Thoracic aorta (tissue), 2 donors: ENCODE data around the gene ERN1. TPM values are rescaled to one million over a fixed set of nuclear protein-coding genes. Genes with fewer than 3 reads are reported as not detected.

ENCODE experiments used
- ATAC-seq: fragments of 150-250 bp; one replicate; pipeline ENCODE4 v1.8.0; 2017; ENCODE audit warnings: low read depth; ENCODE audit not compliant: insufficient number of reproducible peaks, low FRiP score
- DNase-seq: peaks from one replicate; pipeline ENCODE4 v3.0.0-alpha.2; 2020; ENCODE audit warnings: low spot score
- H3K27ac ChIP-seq, 2 donors: fragments of 200-600 bp; sonication (generic); 1 replicate in 1 of 2; 2 replicates in 1 of 2; pipeline ENCODE4 v1.5.1; 2016; ENCODE audit warnings: mild to moderate bottlenecking in 2 of 2, moderate library complexity in 2 of 2
- H3K27me3 ChIP-seq: fragments of 200-600 bp; sonication (generic); replicated peaks from 2 replicates; pipeline ENCODE4 v1.6.0; 2016; ENCODE audit warnings: mild to moderate bottlenecking; ENCODE audit not compliant: insufficient read depth
- H3K36me3 ChIP-seq: fragments of 200-600 bp; sonication (generic); one replicate; pipeline ENCODE4 v1.5.1; 2016
- H3K4me1 ChIP-seq, 2 donors: fragments of 200-600 bp; sonication (generic); 1 replicate in 1 of 2; 2 replicates in 1 of 2; pipeline versions ENCODE4 v1.5.1 to v1.6.0; 2016; ENCODE audit warnings: low read depth in 2 of 2, mild to moderate bottlenecking in 1 of 2; ENCODE audit not compliant: control insufficient read depth in 1 of 2
- H3K4me3 ChIP-seq: fragments of 200-600 bp; sonication (generic); 2 replicates; pipeline ENCODE4 v1.5.1; 2016; ENCODE audit warnings: mild to moderate bottlenecking
- H3K9me3 ChIP-seq: fragments of 200-600 bp; sonication (generic); 2 replicates; pipeline ENCODE4 v1.5.1; 2016
- CTCF ChIP-seq: fragments of 200-600 bp; sonication (generic); IDR thresholded peaks from one replicate; pipeline ENCODE4 v1.5.1; 2019; ENCODE audit warnings: antibody characterized with exemption
- total RNA-seq, 2 donors: library from RNA; depleted of rRNA; stranded (reverse); fragments of >200 nt; gene quantifications; one replicate each; pipeline versions ENCODE4 v1.1.0 to v1.2.3, GENCODE V29; 2016

The ERN1 gene
- total RNA-seq, 2 donors from 2014 or later = 13.0 to 22.7 TPM

DNA sequence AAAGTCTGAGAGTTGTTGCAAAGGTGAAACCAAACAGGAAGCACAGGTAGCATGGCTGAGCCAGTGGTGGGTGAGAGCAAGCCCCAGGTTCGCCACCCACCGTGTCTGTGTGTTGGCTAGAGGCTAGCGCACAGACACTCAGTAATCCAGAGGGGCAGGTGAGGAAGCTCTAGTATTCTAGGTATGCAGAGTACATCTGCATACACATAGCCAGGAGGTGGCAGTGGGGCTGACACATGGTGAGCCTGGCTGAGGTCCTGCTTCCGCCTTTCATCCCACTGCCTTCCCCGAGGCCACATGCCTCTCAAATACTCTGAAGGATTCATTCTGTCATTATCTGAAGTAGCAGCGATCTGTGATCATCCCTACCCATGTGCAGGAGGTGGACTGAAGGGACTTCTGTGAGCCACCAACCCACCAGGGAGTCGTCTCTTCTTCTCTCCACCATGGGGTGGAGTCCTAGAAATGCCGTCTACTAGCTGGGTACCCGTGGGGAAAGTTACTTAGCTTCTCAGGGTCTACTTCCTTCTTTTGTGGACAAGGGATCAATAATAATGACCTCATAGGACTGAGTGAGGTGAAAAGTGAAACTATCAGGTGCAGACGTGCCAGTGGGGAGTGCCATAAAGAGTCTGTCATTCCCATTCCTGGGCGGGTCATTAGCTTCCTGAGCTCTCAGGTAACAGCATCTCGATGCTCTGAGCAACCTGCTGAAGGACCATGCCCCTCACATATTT lies 73.5 kb downstream of the ERN1 start:
- Histone ChIP-seq H3K36me3 (peaks cover 38% of the 10 kb centered on the region), H3K9me3 (no peaks in the 10 kb centered on the region), H3K27ac (no peak overlapping the region), H3K4me3 (no peak overlapping the region), H3K27me3 (no peaks in the 10 kb centered on the region), H3K4me1 (no peaks in the 10 kb centered on the region)
- DNase-seq (no peak), ATAC-seq (no peak)
- no peak for TF ChIP-seq CTCF

DNA sequence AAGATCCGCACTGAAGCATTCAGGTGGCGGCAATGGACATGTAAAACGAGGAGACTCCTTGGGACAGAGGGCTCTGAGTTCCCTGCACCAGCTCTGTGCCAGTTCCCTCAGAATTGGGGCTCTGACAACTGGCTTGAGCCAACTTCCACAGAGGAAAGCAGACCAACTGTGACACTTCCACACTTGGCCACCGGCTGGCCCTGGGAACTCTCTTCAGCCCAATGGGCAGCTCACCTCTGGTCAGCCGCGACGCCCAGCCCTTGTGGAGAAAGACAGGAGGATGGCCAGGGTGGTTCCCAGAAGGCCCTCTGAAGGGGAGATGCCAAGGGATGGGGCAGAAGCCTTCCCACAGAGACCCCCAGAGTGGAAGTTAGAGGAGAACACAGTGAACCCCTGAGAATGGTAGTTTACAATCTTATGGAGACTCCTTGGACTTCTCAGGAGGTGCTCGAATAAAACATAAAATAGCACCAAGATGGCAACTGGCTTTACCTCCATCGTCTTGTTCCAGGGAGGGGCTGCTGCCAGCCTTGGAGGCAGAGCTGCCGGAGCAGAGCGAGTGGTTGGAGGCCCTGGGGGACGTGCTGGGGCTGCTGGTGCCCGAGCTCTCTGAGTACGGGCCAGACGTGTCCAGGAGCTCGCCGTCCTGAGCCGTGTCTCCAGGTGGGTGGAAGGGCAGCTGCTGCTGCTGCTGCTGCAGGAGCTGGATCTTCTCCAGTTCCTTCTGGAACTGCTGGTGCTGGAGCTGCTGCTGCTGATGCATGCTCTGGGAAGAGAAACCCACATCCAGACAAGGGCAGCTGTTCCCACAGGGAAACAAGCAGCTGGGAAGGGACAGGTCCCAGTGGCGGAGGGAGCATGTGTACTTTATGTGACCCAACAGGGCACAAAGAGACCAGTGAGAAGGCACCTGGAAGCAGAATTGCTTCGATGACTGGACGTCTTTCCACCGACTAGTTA lies 74.5 kb downstream of the ERN1 start:
- ATAC-seq = no peak
- no peaks in the 10 kb centered on the region for H3K9me3 ChIP-seq

DNA sequence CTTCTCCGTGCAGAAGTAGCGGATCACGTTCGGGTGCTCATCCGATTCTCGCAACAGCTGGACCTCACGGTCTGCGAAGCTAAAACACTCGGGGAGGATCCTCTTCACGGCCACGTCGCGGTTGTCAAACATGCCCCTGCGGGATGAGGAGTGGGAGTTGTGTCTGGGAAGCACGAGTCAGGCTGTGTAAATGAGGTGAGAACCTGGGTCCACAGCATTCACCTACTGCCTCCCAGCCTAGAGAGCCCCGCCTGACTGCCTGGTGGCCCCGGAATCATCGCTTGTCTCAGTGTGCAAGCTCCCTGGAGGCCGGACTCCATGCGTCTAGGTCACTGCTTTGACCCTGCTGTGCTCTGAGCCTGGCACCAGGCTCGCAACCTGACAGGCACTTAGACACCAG lies 75.6 kb downstream of the ERN1 start:
- H3K27me3 ChIP-seq = no peaks in the 10 kb centered on the region
- TF ChIP-seq CTCF = no peak
- no peaks in the 10 kb centered on the region for H3K4me1 ChIP-seq
- no peak overlapping the region for H3K27ac ChIP-seq
- peaks cover 49% of the 10 kb centered on the region for H3K36me3 ChIP-seq
- H3K9me3 ChIP-seq = no peaks in the 10 kb centered on the region
- DNase-seq = no peak
- no peak overlapping the region for H3K4me3 ChIP-seq
- ATAC-seq = no peak

More for the DNA sequence above, 74.5 kb downstream of the ERN1 start:
- H3K36me3 ChIP-seq = peaks cover 44% of the 10 kb centered on the region
- no peak for DNase-seq
- no peak overlapping the region for H3K27ac ChIP-seq
- no peak for TF ChIP-seq CTCF
- no peaks in the 10 kb centered on the region for H3K27me3 ChIP-seq
- no peaks in the 10 kb centered on the region for H3K4me1 ChIP-seq
- no peak overlapping the region for H3K4me3 ChIP-seq

- Histone ChIP-seq H3K9me3 (no peaks in the 10 kb centered on the region), H3K36me3 (peaks cover 57% of the 10 kb centered on the region), H3K4me3 (no peak overlapping the region), H3K27ac (no peak overlapping the region), H3K4me1 (no peaks in the 10 kb centered on the region), H3K27me3 (no peaks in the 10 kb centered on the region)
- DNase-seq (no peak), ATAC-seq (no peak)
- no peak for TF ChIP-seq CTCF
Observed at GRCh38 chr17:64053101-64053500, 76.8 kb downstream of the ERN1 start.

DNA sequence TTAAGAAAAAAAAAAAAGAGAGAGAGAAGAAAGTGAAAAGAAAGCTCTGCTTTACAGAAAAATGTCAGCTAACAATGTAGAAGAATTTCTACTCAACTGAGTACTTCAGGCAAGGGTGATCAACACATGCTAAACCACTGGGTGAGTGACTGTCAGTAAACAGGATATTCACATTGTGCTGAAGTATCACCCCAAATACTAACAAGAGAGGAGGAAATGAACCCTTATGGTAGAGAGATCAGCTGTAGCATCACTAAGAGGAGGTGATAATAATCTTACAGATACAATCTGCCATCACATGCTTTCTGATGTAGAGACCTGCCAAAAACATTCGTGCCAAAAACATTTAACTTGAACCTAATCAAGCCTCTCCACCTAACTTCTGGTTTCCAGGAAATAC lies 78.8 kb downstream of the ERN1 start:
- no peak for DNase-seq
- TF ChIP-seq CTCF = no peak
- no peaks in the 10 kb centered on the region for H3K9me3 ChIP-seq
- H3K27ac ChIP-seq = no peak overlapping the region
- ATAC-seq = no peak
- peaks cover 65% of the 10 kb centered on the region for H3K36me3 ChIP-seq
- no peaks in the 10 kb centered on the region for H3K4me1 ChIP-seq
- no peak overlapping the region for H3K4me3 ChIP-seq
- H3K27me3 ChIP-seq = no peaks in the 10 kb centered on the region
